ENCODE data around the gene ADGRB3. TPM values are rescaled to one million over a fixed set of nuclear protein-coding genes. Genes with fewer than 3 reads are reported as not detected.

Gene ADGRB3
- total and polyA plus RNA-seq, 2 donors from 2014 or later, result 0.26 to 2.2 TPM

- no peak overlapping the region for H3K4me3 ChIP-seq (ENCODE audit: low read length in 3 of 3)
- no peaks in the 10 kb centered on the region for H3K9me3 ChIP-seq (ENCODE audit: control insufficient read depth in 2 of 3, insufficient read depth in 1 of 3, low read length in 3 of 3)
- H3K9ac ChIP-seq (ENCODE audit: low read length in 3 of 3), result no peak overlapping the region
- peak in 2 of 5 donors; percentile 35 to 78 for DNase-seq
- no peak for FAIRE-seq
- no peak overlapping the region for H3K27ac ChIP-seq (ENCODE audit: low read depth in 2 of 2, low read length in 2 of 2)
- intact Hi-C loops (cut with DNase I), result no loop called here
- no peaks in the 10 kb centered on the region for H3K36me3 ChIP-seq (ENCODE audit: control insufficient read depth in 2 of 3, insufficient read depth in 3 of 3, low read length in 3 of 3)
- H3K27me3 ChIP-seq (ENCODE audit: control insufficient read depth, insufficient read depth, low read length), result no peaks in the 10 kb centered on the region
- peaks cover 0 to 3% (median 0%) of the 10 kb centered on the region in 3 donors for H3K4me1 ChIP-seq (ENCODE audit: control insufficient read depth in 2 of 3, insufficient read depth in 2 of 3, low read depth in 1 of 3, low read length in 3 of 3)
- no peak for TF ChIP-seq CTCF (IDR thresholded peaks at IDR 0.05; ENCODE audit: borderline replicate concordance, extremely low read depth, insufficient read depth)
Observed at GRCh38 chr6:68651011-68651985, 16.2 kb downstream of the ADGRB3 start.

GRCh38 chr6:68652117-68652536 lies 17.0 kb downstream of the ADGRB3 start:
- TF ChIP-seq CTCF (IDR thresholded peaks at IDR 0.05; ENCODE audit: borderline replicate concordance, extremely low read depth, insufficient read depth), result no peak
- Histone ChIP-seq H3K9ac (ENCODE audit: low read length in 3 of 3) (no peak overlapping the region), H3K9me3 (ENCODE audit: control insufficient read depth in 2 of 3, insufficient read depth in 1 of 3, low read length in 3 of 3) (no peaks in the 10 kb centered on the region), H3K36me3 (ENCODE audit: control insufficient read depth in 2 of 3, insufficient read depth in 3 of 3, low read length in 3 of 3) (no peaks in the 10 kb centered on the region), H3K4me3 (ENCODE audit: low read length in 3 of 3) (no peak overlapping the region), H3K27ac (ENCODE audit: low read depth in 2 of 2, low read length in 2 of 2) (no peak overlapping the region), H3K4me1 (ENCODE audit: control insufficient read depth in 2 of 3, insufficient read depth in 2 of 3, low read depth in 1 of 3, low read length in 3 of 3) (peaks cover 0 to 3% (median 0%) of the 10 kb centered on the region in 3 donors), H3K27me3 (ENCODE audit: control insufficient read depth, insufficient read depth, low read length) (no peaks in the 10 kb centered on the region)
- intact Hi-C loops (cut with DNase I), result no loop called here
- FAIRE-seq, result no peak
- DNase-seq, result peak in 1 of 5 donors; percentile 21

GRCh38 chr6:68653074-68653705 lies 18.1 kb downstream of the ADGRB3 start:
- peaks cover 0 to 3% (median 0%) of the 10 kb centered on the region in 3 donors for H3K4me1 ChIP-seq (ENCODE audit: control insufficient read depth in 2 of 3, insufficient read depth in 2 of 3, low read depth in 1 of 3, low read length in 3 of 3)
- DNase-seq (no peak), FAIRE-seq (no peak)
- no peaks in the 10 kb centered on the region for H3K36me3 ChIP-seq (ENCODE audit: control insufficient read depth in 2 of 3, insufficient read depth in 3 of 3, low read length in 3 of 3)
- no peak overlapping the region for H3K27ac ChIP-seq (ENCODE audit: low read depth in 2 of 2, low read length in 2 of 2)
- no peak for TF ChIP-seq CTCF (IDR thresholded peaks at IDR 0.05; ENCODE audit: borderline replicate concordance, extremely low read depth, insufficient read depth)
- no peak overlapping the region for H3K4me3 ChIP-seq (ENCODE audit: low read length in 3 of 3)
- no peaks in the 10 kb centered on the region for H3K9me3 ChIP-seq (ENCODE audit: control insufficient read depth in 2 of 3, insufficient read depth in 1 of 3, low read length in 3 of 3)
- intact Hi-C loops (cut with DNase I), result no loop called here
- no peaks in the 10 kb centered on the region for H3K27me3 ChIP-seq (ENCODE audit: control insufficient read depth, insufficient read depth, low read length)
- H3K9ac ChIP-seq (ENCODE audit: low read length in 3 of 3), result no peak overlapping the region

Measured in kidney (tissue), 14 donors.